HepG2 (cell line): ENCODE measurements around the gene PRKCG. TPM values are rescaled to one million over a fixed set of nuclear protein-coding genes. Genes with fewer than 3 reads are reported as not detected.

Experiments
- CCAR2 ChIP-seq: fragments of 200-400 bp; formaldehyde crosslinking; optimal IDR thresholded peaks from 2 replicates; pipeline ENCODE3; 2018; ENCODE audit warnings: low read depth, mild to moderate bottlenecking, low read length, moderate library complexity
- EED ChIP-seq: sonication (generic); formaldehyde crosslinking; IDR thresholded peaks from 2 replicates; pipeline ENCODE4 v1.5.0; 2020; ENCODE audit warnings: mild to moderate bottlenecking, missing genetic modification reagents
- FOSL2 ChIP-seq: sonication (generic); formaldehyde crosslinking; IDR thresholded peaks from 2 replicates; pipeline ENCODE4 v1.4.0; 2020; ENCODE audit warnings: missing genetic modification reagents
- GATA4 ChIP-seq: sonication (generic); IDR thresholded peaks from 2 replicates; pipeline ENCODE4 v1.6.1; 2016; ENCODE audit warnings: antibody characterized with exemption, low read depth, borderline replicate concordance
- HDAC6 ChIP-seq: fragments of 200-600 bp; sonication (generic); IDR thresholded peaks from 2 replicates; pipeline ENCODE4 v1.7.0; 2017; ENCODE audit warnings: mild to moderate bottlenecking, antibody characterized with exemption, low read length, low read depth
- HOXA9 ChIP-seq: sonication (generic); formaldehyde crosslinking; IDR thresholded peaks from 2 replicates; pipeline ENCODE4 v1.8.1; 2022; ENCODE audit warnings: missing genetic modification reagents, mild to moderate bottlenecking, moderate library complexity, borderline replicate concordance
- MAFF ChIP-seq: IDR thresholded peaks from 2 replicates; pipeline ENCODE4 v1.6.1; 2011; ENCODE audit warnings: low read depth, low read length, improper control_type of control experiment
- NCOR1 ChIP-seq: fragments of 200-600 bp; sonication (generic); IDR thresholded peaks from 2 replicates; pipeline ENCODE4 v1.7.0; 2017; ENCODE audit warnings: antibody characterized with exemption, low read length, borderline replicate concordance
- PCBP1 ChIP-seq: fragments of 200-400 bp; formaldehyde crosslinking; IDR thresholded peaks from 2 replicates; pipeline ENCODE4 v1.6.1; 2017; ENCODE audit warnings: mild to moderate bottlenecking, low read depth, low read length, borderline replicate concordance
- PHF8 ChIP-seq: sonication (generic); formaldehyde crosslinking; IDR thresholded peaks from 2 replicates; pipeline ENCODE4 v1.5.0; 2020; ENCODE audit warnings: missing genetic modification reagents
- RBM39 ChIP-seq: fragments of 200-400 bp; formaldehyde crosslinking; IDR thresholded peaks from one replicate; pipeline ENCODE4 v1.6.1; 2018; ENCODE audit warnings: antibody characterized with exemption, mild to moderate bottlenecking, low read depth, low read length; ENCODE audit not compliant: poor library complexity, severe bottlenecking
- RFX1 ChIP-seq: fragments of 450-650 bp; IDR thresholded peaks from 2 replicates; pipeline ENCODE4 v1.6.1; 2017
- ZFP37 ChIP-seq: sonication (generic); formaldehyde crosslinking; IDR thresholded peaks from 2 replicates; pipeline ENCODE4 v1.4.0; 2020; ENCODE audit warnings: missing genetic modification reagents, borderline replicate concordance
- ZNF335 ChIP-seq: sonication (generic); formaldehyde crosslinking; IDR thresholded peaks from 2 replicates; pipeline ENCODE4 v1.4.0; 2020; ENCODE audit warnings: missing genetic modification reagents
- ZNF431 ChIP-seq: sonication (generic); formaldehyde crosslinking; IDR thresholded peaks from 2 replicates; pipeline ENCODE4 v1.9.0; 2022; ENCODE audit warnings: missing genetic modification reagents, low read depth, mild to moderate bottlenecking, borderline replicate concordance
- ZNF672 ChIP-seq: sonication (generic); formaldehyde crosslinking; IDR thresholded peaks from 2 replicates; pipeline ENCODE4 v1.8.1; 2022; ENCODE audit warnings: missing genetic modification reagents
- polyA plus RNA-seq, 8 experiments: library from polyadenylated mRNA; depleted of rRNA in 3 of 8; stranded (reverse) in 7 of 8; unstranded in 1 of 8; fragments of >200 nt; fragmentation: Illumina TruSeq in 4 of 8; extraction: Trizol in 4 of 8; gene quantifications; 2 replicates each; pipeline versions ENCODE4 v1.2.1 to v1.2.3, GENCODE V29; 2011 to 2016; ENCODE audit warnings: low read depth in 4 of 8, missing spikeins in 1 of 8, mixed read lengths in 1 of 8; ENCODE audit not compliant: insufficient read depth in 1 of 8
- total RNA-seq, 5 experiments: library from RNA; depleted of rRNA; stranded (reverse); fragments of >200 nt; fragmentation: Illumina TruSeq; extraction: Trizol; gene quantifications; 2 replicates each; pipeline ENCODE4 v1.2.3, GENCODE V29; 2016; ENCODE audit warnings: low read depth in 1 of 5
- TF ChIP-seq, protein P1 (sequence below): sonication (generic); formaldehyde crosslinking; IDR thresholded peaks from 2 replicates; pipeline ENCODE4 v1.5.1; 2020; ENCODE audit warnings: missing genetic modification reagents, mild to moderate bottlenecking, borderline replicate concordance
- TF ChIP-seq, protein P2 (sequence below), 2 experiments: sonication (generic) in 1 of 2; formaldehyde crosslinking in 1 of 2; IDR thresholded peaks; 2 replicates each; pipeline versions ENCODE4 v1.4.0 to v1.6.1; 2018 to 2020; ENCODE audit warnings: missing genetic modification reagents in 2 of 2, borderline replicate concordance in 1 of 2, low read depth in 1 of 2, mild to moderate bottlenecking in 1 of 2, missing biosample characterization in 1 of 2
- TF ChIP-seq, protein P3 (sequence below): sonication (generic); formaldehyde crosslinking; IDR thresholded peaks from 2 replicates; pipeline ENCODE4 v1.5.1; 2020; ENCODE audit warnings: missing genetic modification reagents, mild to moderate bottlenecking, borderline replicate concordance
- TF ChIP-seq, protein P4 (sequence below): sonication (generic); IDR thresholded peaks from 2 replicates; pipeline ENCODE4 v1.6.1; 2016; ENCODE audit warnings: low read depth, borderline replicate concordance
- TF ChIP-seq, protein P5 (sequence below): sonication (generic); formaldehyde crosslinking; IDR thresholded peaks from 2 replicates; pipeline ENCODE4 v1.4.0; 2020; ENCODE audit warnings: missing genetic modification reagents

The PRKCG gene
- total and polyA plus RNA-seq, 2 of the 13 experiments (the other 11 are each of a cell fraction or from before 2014, with no cell fraction given) = 0.02 to 0.03 TPM

DNA sequence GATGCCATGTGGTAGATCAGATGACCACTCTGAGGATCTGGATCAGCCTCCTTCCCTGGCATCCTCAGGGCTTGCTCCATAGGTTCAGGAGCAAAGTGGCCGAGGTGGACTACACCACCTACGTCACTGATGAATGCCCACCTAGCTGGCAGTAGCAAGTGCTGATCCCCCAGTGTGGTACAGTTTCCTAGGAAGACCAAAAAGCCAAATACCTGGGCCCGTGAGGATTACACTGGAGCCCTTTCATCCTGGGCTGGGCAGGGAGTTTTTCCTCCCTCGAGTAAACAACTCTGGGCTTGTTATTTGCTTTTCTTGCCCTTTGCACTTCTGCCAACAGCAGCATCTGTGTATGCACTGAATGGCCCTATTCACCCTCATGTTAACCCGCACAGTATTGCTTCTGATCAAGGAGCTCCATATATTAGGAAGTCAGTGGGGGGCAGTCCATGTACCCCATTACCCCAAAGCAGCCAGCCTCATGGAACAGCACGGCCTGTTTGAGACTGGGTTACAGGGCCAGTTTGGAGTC is 17.6 kb upstream of the PRKCG start (continued):
- TF ChIP-seq, protein P1, sequence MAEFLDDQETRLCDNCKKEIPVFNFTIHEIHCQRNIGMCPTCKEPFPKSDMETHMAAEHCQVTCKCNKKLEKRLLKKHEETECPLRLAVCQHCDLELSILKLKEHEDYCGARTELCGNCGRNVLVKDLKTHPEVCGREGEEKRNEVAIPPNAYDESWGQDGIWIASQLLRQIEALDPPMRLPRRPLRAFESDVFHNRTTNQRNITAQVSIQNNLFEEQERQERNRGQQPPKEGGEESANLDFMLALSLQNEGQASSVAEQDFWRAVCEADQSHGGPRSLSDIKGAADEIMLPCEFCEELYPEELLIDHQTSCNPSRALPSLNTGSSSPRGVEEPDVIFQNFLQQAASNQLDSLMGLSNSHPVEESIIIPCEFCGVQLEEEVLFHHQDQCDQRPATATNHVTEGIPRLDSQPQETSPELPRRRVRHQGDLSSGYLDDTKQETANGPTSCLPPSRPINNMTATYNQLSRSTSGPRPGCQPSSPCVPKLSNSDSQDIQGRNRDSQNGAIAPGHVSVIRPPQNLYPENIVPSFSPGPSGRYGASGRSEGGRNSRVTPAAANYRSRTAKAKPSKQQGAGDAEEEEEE = no peak
- peak; percentile 73 for TF ChIP-seq FOSL2 (CRISPR knock-in tag)
- TF ChIP-seq HOXA9 = no peak
- peak; percentile 72 for TF ChIP-seq NCOR1
- TF ChIP-seq PHF8 = no peak
- no peak for TF ChIP-seq EED (CRISPR knock-in tag)
- no peak for TF ChIP-seq ZFP37
- no peak for TF ChIP-seq ZNF672 (CRISPR knock-in tag)
- TF ChIP-seq ZNF335 = 0 out of 2 replicates have a peak, but pooled peaks have one; percentile 26
- no peak for TF ChIP-seq RBM39
- TF ChIP-seq GATA4 = peak; percentile 75; the same call in 1 of the 2 replicates
- TF ChIP-seq, protein P2, sequence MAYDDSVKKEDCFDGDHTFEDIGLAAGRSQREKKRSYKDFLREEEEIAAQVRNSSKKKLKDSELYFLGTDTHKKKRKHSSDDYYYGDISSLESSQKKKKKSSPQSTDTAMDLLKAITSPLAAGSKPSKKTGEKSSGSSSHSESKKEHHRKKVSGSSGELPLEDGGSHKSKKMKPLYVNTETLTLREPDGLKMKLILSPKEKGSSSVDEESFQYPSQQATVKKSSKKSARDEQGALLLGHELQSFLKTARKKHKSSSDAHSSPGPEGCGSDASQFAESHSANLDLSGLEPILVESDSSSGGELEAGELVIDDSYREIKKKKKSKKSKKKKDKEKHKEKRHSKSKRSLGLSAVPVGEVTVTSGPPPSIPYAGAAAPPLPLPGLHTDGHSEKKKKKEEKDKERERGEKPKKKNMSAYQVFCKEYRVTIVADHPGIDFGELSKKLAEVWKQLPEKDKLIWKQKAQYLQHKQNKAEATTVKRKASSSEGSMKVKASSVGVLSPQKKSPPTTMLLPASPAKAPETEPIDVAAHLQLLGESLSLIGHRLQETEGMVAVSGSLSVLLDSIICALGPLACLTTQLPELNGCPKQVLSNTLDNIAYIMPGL (CRISPR knock-in tag; IDR thresholded peaks at IDR 0.05; ENCODE audit: borderline replicate concordance in 1 of 2, low read depth in 1 of 2) = peak in 1 of 2 experiments; percentile 76; a peak in 1 of 4 replicates
- TF ChIP-seq, protein P3, sequence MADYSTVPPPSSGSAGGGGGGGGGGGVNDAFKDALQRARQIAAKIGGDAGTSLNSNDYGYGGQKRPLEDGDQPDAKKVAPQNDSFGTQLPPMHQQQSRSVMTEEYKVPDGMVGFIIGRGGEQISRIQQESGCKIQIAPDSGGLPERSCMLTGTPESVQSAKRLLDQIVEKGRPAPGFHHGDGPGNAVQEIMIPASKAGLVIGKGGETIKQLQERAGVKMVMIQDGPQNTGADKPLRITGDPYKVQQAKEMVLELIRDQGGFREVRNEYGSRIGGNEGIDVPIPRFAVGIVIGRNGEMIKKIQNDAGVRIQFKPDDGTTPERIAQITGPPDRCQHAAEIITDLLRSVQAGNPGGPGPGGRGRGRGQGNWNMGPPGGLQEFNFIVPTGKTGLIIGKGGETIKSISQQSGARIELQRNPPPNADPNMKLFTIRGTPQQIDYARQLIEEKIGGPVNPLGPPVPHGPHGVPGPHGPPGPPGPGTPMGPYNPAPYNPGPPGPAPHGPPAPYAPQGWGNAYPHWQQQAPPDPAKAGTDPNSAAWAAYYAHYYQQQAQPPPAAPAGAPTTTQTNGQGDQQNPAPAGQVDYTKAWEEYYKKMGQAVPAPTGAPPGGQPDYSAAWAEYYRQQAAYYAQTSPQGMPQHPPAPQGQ = no peak
- no peak for TF ChIP-seq RFX1
- no peak for TF ChIP-seq CCAR2
- TF ChIP-seq, protein P4, sequence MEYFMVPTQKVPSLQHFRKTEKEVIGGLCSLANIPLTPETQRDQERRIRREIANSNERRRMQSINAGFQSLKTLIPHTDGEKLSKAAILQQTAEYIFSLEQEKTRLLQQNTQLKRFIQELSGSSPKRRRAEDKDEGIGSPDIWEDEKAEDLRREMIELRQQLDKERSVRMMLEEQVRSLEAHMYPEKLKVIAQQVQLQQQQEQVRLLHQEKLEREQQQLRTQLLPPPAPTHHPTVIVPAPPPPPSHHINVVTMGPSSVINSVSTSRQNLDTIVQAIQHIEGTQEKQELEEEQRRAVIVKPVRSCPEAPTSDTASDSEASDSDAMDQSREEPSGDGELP = peak; percentile 83; the same call in 1 of the 2 replicates
- TF ChIP-seq ZNF431 (CRISPR knock-in tag) = peak; percentile 22; the same call in 1 of the 2 replicates
- no peak for TF ChIP-seq PCBP1
- TF ChIP-seq HDAC6 = no peak
- TF ChIP-seq MAFF = peak; percentile 47; the same call in 1 of the 2 replicates
- TF ChIP-seq, protein P5, sequence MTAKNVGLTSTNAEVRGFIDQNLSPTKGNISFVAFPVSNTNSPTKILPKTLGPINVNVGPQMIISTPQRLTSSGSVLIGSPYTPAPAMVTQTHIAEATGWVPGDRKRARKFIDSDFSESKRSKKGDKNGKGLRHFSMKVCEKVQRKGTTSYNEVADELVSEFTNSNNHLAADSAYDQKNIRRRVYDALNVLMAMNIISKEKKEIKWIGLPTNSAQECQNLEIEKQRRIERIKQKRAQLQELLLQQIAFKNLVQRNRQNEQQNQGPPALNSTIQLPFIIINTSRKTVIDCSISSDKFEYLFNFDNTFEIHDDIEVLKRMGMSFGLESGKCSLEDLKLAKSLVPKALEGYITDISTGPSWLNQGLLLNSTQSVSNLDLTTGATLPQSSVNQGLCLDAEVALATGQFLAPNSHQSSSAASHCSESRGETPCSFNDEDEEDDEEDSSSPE = 0 out of 2 replicates have a peak, but pooled peaks have one; percentile 37
